Measurements from ENCODE around the gene FAM120AOS.

FAM120AOS gene

DNA sequence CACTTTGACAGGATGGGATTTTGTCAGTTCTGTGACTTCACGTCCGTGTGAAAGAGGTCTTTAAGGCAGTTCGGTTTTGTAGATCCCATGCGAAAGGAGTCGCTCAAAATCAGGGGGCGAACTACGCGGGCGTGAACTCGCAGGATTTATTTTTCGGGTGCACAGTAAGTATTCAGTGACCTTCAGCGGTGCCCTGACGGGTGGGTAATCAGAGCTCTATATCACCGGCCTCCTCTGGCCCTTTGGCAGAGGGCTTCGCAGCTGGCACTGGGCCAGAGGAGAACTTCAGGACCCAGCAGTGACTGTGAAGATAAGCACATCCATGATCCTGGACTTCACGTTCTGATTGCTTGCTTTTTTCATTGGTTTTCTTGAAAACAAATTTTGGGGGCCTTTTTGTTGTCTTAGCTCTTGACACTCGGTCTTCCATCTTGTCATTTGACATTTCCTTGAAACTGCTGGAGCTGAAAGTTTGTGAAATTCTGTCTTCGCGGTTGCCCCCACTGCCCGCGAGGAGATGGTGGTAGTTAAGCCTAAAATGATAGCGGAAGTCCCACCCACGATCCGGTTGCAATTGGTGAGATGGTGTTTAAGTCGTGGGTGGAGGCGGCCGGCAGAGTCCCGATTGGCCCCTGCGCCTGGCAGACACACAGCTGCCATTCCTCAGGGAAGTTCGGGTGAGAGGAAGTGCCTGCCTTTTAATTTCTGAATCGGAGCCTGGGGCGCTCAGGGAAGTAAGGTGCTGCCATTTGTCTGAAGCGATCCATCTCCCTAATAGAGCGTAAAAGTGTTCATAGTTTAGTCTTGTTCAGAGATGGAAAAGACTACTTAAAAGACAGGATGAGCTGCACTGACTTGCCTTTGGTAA is at the start of gene FAM120AOS:
TSS of gene FAM120AOS (minus strand) at position 535 of the 868 bp plus-strand sequence. CDS start 872 bp downstream, outside the sequence.
- DNase-seq = peak; percentile 92

DNA sequence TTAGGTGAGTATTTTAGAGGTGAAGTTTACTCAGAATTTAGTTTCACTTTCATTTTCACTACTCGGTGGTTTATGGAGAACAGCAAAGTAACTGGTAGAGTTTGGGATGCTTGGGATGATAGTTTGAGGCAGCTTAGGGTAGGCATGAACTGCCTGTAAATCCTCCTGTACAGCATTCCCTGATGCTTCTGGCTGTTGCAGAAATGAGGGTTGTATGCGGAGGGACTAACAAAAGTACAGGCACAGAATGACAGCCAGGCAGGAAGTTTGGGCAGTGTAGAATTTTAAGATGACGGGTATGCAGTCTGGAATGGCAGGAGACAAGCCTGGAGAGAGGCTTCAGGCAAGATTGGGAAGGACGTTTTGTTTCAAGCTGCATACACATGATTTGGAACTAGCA is 48.0 kb upstream of the FAM120AOS start:
- peak; percentile 10 for DNase-seq

DNA sequence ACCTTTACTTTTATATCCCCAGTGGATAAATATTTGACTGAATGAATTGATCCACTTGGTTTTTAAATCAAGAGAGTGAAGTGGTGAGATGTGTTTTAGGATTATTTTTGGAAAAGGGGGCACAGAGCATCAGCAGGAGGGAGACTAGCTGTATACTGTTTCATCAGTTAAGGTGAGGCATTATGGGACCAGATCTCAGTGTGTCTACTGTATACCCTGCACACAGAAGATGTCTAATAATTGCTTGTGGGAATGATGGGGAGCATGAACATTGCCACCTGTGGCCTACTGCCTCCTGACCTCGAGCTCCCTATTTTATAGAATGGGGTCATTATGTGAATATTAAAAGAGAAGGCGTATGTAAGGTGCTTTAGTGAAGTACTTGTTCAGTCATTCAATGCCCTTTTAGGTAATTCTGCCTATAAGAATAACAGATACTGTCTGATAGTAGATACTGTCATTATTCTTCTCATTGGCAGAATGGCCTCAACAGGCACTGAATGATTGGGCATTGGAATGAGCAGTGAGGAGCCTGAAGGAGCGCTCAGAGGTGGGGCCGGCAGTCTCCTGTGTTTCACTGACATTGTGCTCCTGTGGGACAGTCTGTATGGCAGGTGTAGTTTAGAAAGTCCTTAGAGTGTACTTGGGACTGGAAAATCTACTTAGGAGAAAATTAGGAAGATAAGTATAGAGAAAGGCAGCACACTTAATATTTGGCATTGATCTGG is 47.4 kb upstream of the FAM120AOS start:
- DNase-seq = no peak

DNA sequence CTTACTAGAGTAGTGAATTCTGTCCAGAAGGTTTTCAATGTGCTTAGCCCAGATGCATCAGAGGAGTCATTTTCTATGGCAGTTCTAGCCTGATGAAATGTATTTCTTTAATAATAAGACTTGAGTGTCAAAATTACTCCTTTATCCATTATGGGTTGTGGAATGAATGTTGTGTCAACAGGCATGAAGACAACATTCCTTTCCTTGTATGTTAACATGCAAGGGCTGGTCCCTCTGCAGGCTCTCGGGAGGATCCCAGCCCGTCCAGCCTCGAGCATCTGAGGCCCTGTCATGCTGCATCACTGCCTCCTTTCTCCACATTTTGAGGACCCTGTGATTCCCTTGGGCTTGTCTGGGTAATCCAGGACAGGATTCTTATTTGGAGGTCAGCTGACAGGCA is 42.9 kb upstream of the FAM120AOS start:
- no peak for DNase-seq

DNA sequence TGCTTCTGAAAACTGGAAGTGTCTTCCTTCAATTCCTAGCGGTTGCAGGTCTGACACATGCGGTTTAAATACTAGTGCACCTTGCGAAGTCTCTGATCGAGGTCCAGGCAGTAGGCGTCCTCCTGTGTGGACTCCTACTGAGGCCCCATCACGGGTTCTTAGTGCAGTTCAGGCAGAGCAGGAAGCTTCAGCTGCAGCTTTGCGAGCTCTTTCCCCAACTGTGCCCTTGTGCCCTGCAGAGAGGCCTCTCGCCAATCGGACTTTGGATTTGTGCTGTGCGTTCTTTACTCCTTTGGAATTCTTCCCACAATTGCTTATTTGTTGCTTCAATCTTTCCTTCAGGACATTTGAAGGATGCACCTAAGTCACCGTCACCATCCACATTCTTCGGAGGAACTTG is 40.6 kb upstream of the FAM120AOS start:
- no peak for DNase-seq

DNA sequence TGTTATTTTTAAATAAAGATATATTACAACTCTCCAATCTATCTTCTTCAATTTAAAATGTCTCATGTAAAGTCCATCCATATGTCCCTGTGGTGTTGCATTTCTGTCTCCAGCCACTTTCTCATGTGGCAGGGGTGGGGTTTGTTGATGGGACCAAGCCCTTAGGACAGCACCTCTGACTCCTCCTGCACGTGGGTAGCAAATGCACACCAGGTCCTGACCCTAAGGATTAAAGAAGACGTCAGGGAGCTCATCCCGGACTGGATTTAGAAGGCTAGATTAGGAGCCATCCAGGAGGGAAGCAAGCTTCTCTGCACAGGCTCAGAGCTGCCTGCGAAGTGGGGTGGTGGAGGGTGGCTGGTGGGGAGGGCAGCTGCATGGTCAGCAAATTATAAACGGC is 38.9 kb upstream of the FAM120AOS start:
- DNase-seq = no peak

DNA sequence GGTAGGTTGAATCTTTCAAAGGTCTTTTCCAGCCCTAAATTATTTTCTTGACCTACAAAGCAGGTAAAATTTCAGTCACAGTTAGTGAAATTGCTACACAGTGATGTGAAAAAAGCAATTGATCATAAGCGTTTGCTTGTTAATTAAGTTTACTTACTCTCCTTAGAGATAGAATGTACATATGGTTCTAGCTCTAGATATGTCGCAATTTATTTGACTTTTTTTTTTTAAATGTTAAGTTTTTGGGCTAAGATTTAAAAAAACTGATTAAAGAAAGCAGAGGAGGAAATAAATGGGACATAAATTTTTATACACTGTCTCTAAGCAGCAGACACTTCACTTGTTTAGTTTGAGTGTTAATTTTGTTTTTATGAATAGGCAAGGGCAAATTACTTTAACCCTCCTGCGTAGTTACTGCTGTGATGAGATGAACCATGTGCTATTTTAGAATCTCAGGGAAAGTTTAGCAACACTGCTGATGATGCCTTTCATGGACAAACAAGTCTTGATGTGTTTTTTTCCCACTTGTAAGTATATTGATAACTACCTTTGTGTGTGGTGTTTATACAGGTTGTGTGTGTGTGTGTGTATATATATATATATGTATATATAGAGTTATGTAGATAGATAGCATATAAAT is 38.3 kb upstream of the FAM120AOS start:
- DNase-seq = no peak

DNA sequence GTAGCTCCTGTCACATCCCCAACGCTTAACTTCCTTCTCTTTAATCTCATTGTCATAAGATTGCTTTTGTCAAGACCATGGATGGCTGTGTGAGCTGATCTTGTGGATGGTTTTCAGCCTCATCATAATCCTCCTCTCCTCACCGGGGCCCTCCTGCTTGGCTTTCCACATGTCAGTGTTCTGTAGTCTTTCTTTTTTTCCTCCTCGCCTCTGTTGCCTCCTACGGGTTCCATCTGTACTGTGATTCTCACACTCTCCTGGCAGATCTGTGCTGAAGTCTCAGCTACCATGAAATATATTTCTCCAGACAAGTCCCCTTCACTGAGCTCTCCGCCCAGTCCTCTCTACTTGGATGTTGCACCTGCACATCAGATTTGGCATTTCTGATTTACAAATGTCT is 34.9 kb upstream of the FAM120AOS start:
- no peak for DNase-seq

DNA sequence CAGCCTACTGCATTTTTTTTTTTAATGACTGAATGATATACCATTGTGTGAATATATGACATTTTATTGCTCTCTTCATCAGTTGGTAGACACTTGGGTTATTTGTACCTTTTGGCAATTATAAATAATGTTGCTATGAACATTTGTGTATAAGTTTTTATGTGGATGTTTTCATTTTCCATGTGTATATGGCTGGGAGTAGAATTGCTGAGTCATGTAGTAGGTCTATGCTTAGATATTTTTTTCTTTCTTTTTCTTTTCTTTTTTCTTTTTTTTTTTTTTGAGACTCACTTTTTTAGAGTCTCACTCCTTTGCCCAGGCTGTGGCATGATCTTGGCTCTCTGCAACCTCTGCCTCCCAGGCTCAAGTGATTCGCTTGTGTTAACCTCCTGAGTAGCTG is 32.9 kb upstream of the FAM120AOS start:
- no peak for DNase-seq

DNA sequence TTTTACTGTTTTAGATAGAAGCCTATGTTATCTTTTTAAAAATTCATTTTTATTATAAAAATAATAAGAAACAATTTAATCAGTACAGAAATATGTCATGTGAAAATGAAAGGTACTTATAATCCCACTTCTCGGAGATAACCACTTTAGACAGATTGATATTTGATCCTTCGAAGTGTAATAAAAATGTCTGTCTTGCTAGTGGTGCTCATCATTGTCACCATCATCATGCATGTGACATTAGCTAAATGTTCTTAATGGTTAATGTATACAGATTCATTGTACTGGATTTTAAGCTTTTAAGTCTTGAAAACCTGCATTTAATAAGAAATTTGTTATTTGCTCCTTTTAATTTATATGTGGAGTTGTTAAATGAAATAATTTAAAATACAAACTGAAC is 30.1 kb upstream of the FAM120AOS start:
- DNase-seq = no peak

DNA sequence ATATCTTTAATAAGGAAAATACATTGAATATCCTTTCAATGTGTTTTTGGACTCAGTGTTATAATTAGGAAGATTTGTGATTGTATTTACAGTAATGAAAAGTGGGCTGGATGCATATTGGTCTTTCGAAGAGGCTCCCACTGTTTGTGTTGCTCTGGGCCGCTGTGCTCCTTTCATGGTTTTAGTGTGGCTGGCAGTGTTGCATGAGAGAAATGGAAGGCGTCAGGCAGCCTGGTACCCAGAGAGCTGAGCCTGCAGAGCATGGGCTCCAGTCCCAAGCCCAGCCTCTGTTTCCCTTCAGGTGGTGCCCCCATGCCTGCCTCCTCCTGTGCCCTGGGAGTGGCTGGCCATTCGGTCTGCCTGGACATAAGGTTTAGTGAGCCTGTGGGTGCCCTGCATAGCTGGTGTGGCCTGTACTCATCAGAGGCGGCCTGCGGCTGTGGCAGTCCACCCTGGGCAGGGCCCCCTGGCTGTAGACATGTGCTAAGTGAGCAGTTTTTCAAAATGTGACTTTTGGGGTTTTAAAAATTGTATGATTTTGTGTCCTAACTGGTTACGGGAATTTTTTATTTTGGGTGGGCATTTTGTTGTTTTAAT is 27.4 kb upstream of the FAM120AOS start:
- no peak for DNase-seq

DNA sequence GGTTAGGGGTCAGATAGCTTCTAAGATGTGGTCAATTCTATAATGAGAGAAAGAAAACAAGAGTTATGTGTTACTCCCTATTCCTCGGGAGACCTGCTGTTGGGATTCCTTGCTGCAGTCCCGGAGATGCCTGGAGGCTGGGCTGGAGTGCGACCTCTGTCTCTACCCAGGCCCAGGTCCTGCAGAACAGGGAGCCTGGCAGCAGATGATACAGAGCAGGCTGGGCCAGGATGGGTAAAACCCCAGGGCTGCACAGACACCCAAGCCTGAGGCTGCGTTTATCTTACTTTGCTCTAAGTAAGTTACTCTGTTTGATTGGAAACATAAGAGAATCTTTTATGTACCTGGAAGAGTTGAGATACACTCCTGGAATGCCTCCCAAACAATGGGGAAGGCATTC is 26.9 kb upstream of the FAM120AOS start:
- DNase-seq = no peak

DNA sequence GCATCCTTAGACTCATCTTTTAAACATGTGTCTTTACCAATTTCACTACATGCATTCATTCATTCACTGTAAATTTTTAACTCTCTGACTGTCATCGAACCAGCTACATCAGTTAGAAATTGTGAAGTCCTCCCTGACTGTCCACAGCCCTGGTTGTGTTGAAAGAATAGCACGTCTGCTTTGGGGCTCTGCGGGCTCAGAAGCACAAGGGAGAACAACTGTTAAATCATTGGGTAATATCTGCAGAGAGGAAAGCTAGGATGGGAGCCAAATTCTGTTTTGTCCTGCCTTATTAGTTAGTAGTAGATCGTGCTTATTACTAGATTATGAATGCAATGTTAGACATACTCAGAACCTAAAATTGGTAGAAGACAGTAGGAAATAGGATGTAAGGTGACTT is 26.3 kb upstream of the FAM120AOS start:
- no peak for DNase-seq

DNA sequence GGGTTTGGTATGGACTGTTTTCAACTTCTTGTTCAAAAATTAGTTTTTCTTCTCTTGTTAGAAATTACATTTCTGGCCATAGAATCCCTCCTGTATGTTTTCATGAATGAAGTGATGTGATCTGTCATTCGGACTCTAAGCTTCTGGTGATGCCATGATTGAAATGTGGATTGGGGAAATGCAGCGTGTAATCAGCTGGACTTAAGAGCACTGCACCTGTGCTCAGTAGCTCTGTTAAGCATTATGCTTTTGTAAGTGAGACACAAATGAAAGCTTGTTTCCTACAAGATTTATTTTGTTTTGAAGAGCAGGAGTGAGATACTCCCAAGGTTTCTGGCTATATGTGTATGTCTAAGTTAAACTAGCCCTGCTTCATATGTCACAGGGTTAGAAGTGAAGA is 24.0 kb upstream of the FAM120AOS start:
- no peak for DNase-seq

DNA sequence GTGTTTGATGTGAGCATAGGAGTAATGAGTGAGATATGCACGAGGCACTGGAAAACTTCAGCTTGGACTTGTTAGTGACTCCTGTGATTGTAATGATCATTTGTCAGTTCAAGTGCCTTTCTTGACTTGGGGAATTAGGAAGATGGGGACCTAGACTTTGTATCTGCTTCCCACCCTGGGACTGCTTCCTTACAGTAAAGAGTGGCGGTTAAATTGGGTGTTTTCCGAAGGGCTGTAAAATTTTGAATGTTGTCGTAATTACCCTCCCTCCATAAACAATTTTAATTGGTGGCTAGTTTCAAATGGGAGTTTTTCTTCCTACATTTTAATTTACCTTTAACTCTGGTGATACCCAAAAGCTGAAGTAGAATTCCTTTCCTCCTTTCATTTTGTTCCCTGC is 23.5 kb upstream of the FAM120AOS start:
- DNase-seq = no peak

DNA sequence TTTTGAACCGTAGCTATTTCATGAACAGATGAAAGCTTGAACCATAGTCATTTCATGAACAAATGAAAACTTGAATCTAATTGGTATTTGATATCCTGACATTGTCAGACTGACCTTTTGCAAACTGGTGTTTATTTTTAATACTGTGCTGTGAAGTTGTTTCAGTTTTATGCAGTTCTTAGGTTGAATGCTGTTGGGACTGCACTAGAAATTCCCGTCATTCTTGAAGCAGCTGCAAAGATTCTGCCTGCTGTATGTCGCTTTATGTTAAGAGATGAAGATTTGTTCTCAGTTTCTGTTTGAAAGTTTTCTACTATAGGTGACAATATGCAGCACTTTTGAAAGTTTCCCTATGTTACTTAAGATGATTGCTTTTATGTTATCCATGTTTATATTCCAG is 22.5 kb upstream of the FAM120AOS start:
- DNase-seq = no peak

DNA sequence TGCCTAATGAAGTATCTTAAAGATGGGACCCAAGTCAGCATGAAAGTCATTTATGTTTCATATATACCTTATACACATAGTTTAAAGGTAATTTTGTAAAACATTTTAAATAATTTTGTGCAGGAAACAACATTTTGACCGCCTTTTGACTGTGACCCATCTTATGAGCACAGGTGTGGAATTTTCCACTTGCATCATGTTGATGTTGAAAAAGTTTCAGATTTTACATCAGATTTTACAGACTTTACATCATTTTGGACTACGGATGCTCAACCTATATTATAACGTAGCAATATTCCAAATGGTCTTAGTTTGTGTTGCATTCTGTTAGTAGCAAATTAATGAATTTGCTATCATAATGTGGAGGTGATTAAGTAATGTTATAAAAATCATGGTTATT is 21.7 kb upstream of the FAM120AOS start:
- no peak for DNase-seq

DNA sequence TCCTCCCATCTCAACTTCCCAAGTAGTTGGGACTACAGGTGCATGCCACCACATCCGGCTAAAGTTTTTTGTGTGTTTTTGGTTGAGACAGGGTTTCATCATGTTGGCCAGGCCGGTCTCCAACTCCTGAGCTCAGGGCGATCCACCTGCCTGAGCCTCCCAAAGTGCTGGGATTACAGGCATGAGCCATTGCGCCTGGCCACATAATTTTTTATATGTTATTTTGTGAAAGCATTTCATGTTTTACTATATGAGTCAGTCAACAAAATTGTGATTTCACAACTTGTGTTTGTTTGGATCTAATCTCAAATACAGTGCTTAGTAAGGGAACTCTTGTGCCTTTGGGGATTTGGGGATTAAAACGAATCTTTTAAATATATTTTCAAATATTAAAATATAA is 20.0 kb upstream of the FAM120AOS start:
- DNase-seq = no peak

DNA sequence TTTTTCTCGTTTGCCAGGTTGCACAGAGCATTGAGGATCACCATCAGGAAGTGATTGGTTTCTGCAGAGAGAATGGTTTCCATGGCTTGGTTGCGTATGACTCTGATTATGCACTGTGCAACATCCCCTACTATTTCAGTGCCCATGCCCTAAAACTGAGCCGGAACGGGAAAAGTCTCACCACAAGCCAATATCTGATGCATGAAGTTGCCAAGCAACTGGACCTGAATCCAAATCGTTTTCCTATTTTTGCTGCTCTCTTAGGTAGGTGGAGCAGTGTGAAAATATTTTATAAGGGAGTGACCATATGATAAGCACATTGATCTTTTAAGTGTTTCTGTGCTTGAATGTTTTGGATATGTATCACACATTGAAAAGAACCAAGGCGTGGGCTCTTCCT is 17.7 kb upstream of the FAM120AOS start:
- no peak for DNase-seq

DNA sequence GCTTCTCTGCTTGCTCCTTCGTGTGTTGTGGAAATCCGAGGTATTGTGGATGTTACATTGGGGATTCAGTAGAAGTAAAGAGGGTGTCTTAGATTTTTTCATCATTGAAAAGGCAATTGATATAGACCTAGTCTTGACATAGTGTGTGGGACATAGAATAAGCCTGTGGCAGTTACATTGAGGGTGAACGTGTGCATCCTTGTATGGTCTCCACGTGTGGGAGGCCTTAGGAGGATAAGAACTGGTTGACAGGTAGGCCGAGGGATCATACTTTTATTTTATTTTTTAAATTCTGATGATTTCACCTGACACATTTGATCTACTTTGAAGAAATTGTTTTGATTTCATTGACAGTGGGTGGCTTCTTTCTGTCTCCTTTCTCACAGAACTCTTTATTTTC is 17.0 kb upstream of the FAM120AOS start:
- no peak for DNase-seq

DNA sequence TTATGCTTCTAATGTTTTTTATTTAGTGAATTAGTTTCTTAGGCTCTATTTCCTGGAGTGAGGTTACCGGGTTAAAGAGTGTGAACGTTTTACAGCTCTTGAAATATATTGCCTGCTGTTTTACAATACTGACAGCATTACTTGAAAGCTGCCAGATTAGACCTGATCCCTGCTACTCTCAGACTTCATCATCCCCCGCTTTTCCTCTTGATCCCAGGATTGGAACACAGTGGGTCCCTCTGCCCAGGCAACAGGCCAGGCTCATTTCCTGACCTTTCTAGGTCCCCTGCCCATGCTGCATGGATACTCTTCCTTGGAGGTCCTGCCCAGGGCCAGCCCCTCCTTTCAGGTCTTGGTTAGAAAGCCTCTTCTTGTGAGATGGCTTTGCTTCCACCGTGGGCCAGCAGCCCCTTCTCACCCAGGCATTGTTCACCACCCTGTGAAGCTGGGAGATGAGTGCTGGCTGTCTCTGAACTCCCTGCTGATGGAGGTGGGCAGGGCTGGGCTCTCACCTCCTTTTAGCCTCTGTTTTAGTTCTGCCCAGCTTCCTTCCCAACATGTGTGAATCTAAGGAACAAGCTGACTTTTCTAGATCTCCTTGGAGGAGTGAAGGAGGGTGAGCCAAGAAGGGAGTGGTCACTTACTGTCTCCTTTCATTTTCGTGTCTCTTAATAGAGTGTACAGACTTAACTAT is 15.5 kb upstream of the FAM120AOS start:
- DNase-seq = no peak

DNA sequence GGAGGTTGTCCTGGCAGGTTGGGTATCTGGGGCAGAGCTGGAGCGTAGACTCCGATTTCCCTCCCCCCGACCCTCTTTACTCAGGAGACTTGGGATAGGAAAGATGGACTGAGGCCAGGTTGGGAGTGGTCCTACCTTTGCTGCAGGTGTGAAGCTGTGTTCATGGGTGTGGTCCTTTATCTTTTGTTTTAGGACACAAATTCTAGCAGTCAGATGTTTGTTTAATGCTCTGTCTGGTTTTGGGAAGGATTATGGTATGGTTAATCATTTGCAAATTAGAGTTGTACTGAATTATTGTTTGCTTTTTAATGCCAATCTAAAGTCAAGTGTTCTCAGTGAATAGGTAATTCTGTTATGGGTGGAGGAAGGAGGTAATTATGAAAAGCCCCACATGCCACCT is 14.1 kb upstream of the FAM120AOS start:
- no peak for DNase-seq

DNA sequence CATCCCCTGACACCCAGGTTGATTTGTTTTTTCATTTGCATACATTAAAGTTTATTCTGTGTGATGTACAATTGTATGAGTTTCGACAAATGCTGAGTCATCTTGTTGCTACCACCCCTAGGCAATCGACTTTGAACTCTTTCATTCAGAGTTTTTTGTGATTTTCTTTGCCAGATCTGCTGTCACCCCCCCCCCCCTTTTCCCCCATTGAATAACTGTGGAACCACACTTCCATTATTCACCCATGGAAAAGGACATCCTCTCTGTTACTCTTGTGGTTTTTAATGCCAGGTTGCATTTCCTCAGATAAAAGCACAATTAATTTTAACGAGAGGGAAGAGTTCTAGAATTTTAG is 13.7 kb upstream of the FAM120AOS start:
- peak; percentile 32 for DNase-seq
